Stimulated activated naive CD8-positive, alpha-beta T cell treated with anti-CD3 and anti-CD28 coated beads, Interleukin-15, Interleukin-2, amounts not matched to agents 100 ng/mL and 50 ng/mL, for 24 hours (primary cell): ENCODE results near the gene ZBTB7C.

Experiments used
- H3K27ac Mint-ChIP-seq: one replicate; pipeline ENCODE4 v1.8.0; 2021; ENCODE audit warnings: mild to moderate bottlenecking, mixed read lengths
- H3K27me3 Mint-ChIP-seq: one replicate; pipeline ENCODE4 v1.8.0; 2021; ENCODE audit warnings: mixed read lengths
- H3K36me3 Mint-ChIP-seq: one replicate; pipeline ENCODE4 v1.8.0; 2021; ENCODE audit warnings: low read depth, mixed read lengths
- H3K4me1 Mint-ChIP-seq: one replicate; pipeline ENCODE4 v1.8.0; 2021; ENCODE audit warnings: low read depth, mixed read lengths
- H3K4me3 Mint-ChIP-seq: one replicate; pipeline ENCODE4 v1.8.0; 2021; ENCODE audit warnings: mild to moderate bottlenecking, mixed read lengths
- H3K9me3 Mint-ChIP-seq: one replicate; pipeline ENCODE4 v1.8.0; 2021; ENCODE audit warnings: mixed read lengths

Gene ZBTB7C

GRCh38 chr18:48053881-48054816 is 355.0 kb downstream of the ZBTB7C start:
- Mint-ChIP-seq H3K36me3 (no peaks in the 10 kb centered on the region), H3K9me3 (no peaks in the 10 kb centered on the region), H3K4me3 (no peak overlapping the region), H3K27me3 (peaks cover 49% of the 10 kb centered on the region), H3K27ac (no peak overlapping the region), H3K4me1 (no peaks in the 10 kb centered on the region)

- Mint-ChIP-seq H3K36me3 (no peaks in the 10 kb centered on the region), H3K27ac (no peak overlapping the region), H3K4me3 (no peak overlapping the region), H3K27me3 (peaks cover 44% of the 10 kb centered on the region), H3K4me1 (no peaks in the 10 kb centered on the region), H3K9me3 (no peaks in the 10 kb centered on the region)
Measured at GRCh38 chr18:48052842-48053241, 356.3 kb downstream of the ZBTB7C start.

GRCh38 chr18:48051945-48052840 is 357.0 kb downstream of the ZBTB7C start:
- H3K27ac Mint-ChIP-seq = no peak overlapping the region
- no peaks in the 10 kb centered on the region for H3K4me1 Mint-ChIP-seq
- no peaks in the 10 kb centered on the region for H3K9me3 Mint-ChIP-seq
- peaks cover 42% of the 10 kb centered on the region for H3K27me3 Mint-ChIP-seq
- H3K36me3 Mint-ChIP-seq = no peaks in the 10 kb centered on the region
- no peak overlapping the region for H3K4me3 Mint-ChIP-seq

GRCh38 chr18:48050176-48050575 is 359.0 kb downstream of the ZBTB7C start:
- no peaks in the 10 kb centered on the region for H3K4me1 Mint-ChIP-seq
- H3K36me3 Mint-ChIP-seq = no peaks in the 10 kb centered on the region
- no peak overlapping the region for H3K4me3 Mint-ChIP-seq
- no peak overlapping the region for H3K27ac Mint-ChIP-seq
- peaks cover 30% of the 10 kb centered on the region for H3K27me3 Mint-ChIP-seq
- peaks cover 5% of the 10 kb centered on the region for H3K9me3 Mint-ChIP-seq

DNA sequence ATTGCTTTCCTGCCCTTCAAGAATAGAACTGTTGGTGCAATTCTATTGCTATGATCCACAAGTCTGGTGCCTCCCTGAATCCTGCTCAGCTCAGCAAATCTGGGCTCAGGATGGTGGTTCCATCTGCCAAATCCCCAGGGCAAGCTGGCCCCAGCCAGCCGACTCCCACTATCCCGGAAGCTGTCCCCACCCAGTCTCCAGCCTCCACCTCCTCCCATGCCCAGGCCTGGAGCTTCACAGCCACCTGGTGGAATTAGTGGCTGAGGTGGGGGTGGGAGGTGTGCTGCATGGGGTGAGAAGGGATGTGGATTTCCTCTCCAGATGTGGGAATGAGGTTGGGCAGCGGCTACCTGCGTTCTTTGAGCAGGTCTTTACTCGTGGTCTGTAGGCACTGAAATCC is 359.4 kb downstream of the ZBTB7C start:
- H3K9me3 Mint-ChIP-seq = peaks cover 5% of the 10 kb centered on the region
- no peak overlapping the region for H3K27ac Mint-ChIP-seq
- H3K4me1 Mint-ChIP-seq = no peaks in the 10 kb centered on the region
- no peaks in the 10 kb centered on the region for H3K36me3 Mint-ChIP-seq
- peaks cover 27% of the 10 kb centered on the region for H3K27me3 Mint-ChIP-seq
- no peak overlapping the region for H3K4me3 Mint-ChIP-seq

DNA sequence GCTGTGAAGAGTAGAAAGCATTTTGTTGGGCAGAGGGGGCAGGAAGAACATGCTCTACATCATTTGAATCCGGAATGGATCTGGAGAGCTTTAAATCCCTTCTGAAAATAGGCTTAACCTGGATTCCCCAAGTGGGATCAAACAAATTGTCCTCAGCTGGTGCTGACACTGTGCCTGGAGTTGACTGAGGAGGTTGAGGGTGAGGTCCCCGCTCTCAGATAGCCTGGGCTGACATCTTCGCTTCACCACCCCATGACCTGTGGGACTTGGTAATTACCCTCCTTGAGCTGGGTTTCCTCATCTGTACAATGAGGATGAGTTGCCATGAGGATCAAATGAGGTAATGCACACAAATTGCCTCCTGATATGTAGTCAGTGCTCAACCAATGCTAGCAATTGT is 360.9 kb downstream of the ZBTB7C start:
- no peaks in the 10 kb centered on the region for H3K4me1 Mint-ChIP-seq
- no peaks in the 10 kb centered on the region for H3K36me3 Mint-ChIP-seq
- H3K4me3 Mint-ChIP-seq = no peak overlapping the region
- no peak overlapping the region for H3K27ac Mint-ChIP-seq
- H3K27me3 Mint-ChIP-seq = peaks cover 20% of the 10 kb centered on the region
- H3K9me3 Mint-ChIP-seq = peaks cover 5% of the 10 kb centered on the region

DNA sequence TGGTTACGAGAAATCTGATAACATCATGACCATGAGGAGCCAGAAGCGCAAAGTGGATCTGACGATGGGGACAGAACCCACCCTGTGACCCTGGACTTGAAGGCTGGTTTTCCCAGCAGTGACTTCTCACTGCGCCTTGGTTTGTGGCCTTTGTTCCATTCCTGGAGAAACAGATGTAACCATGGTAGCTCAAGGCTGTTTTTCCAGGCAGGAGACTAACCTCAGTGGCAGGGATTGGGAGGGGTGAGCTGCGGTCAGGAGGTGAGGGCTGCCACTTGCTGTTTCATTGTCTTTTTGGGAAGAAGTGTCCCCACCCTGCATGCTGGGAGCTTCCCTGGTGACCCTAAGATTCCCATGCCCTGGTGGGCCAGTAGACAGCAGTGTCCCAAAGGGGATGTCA is 362.3 kb downstream of the ZBTB7C start:
- Mint-ChIP-seq H3K4me3 (no peak overlapping the region), H3K4me1 (no peaks in the 10 kb centered on the region), H3K27ac (no peak overlapping the region), H3K9me3 (peaks cover 5% of the 10 kb centered on the region), H3K27me3 (peaks cover 23% of the 10 kb centered on the region), H3K36me3 (no peaks in the 10 kb centered on the region)

DNA sequence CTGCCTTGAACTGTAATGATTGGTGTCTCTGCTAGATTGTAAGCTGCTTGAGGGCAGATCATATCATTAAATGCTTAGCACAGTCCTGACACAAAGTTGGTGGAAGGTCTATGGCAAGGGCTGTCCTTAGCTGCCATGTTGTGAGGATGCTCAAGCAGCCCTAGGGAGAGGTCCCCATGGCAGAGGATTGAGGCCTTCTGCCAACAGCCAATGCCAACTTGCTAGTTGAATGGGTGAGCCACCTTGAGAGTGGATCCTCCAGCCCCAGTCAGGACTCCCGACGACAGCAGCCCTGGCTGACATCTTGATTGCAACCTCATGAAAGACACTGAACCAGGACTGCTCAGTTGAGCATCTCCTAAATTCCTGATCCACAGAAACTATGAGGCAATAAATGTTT is 363.4 kb downstream of the ZBTB7C start:
- Mint-ChIP-seq H3K4me1 (no peaks in the 10 kb centered on the region), H3K27me3 (peaks cover 18% of the 10 kb centered on the region), H3K36me3 (no peaks in the 10 kb centered on the region), H3K9me3 (peaks cover 5% of the 10 kb centered on the region), H3K4me3 (no peak overlapping the region), H3K27ac (no peak overlapping the region)

DNA sequence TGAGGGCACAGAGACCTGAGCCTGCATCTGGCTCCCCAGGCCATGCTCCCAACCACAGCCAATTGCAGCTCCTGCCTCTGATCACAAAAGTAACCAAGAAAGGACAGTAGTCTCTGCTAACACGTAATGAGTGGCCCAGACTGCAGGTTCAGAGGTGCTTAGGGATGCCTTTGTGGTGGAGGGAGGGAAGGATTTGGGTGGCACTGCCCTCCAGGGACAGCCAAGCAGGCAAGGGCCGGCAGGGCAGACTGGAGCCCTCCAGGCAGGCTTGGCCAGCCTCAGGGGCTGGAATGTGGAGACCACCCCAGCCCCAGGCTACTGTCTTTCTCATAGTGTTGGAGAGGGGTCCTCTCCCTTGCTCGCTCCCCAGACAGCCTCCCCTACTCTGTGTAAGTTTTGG is 364.2 kb downstream of the ZBTB7C start:
- peaks cover 5% of the 10 kb centered on the region for H3K9me3 Mint-ChIP-seq
- H3K27ac Mint-ChIP-seq = no peak overlapping the region
- no peak overlapping the region for H3K4me3 Mint-ChIP-seq
- no peaks in the 10 kb centered on the region for H3K36me3 Mint-ChIP-seq
- peaks cover 15% of the 10 kb centered on the region for H3K27me3 Mint-ChIP-seq
- H3K4me1 Mint-ChIP-seq = no peaks in the 10 kb centered on the region

DNA sequence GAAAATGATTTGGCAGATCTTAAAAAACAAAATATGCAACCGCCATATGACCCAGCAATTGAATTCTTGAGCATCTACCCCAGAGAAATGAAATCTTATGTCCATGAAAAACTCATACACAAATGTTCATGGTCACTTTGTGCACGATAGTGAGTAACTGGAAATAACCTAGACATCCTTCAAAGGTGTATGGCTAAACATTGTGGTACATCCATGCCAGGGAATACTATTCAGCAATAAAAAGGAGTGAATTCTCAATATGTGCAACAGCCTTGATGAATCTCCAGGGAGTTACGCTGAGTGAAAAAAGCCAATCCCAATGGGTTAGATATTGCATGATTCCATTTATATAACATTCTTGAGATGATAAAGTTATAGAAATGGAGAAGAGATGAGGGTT is 366.0 kb downstream of the ZBTB7C start:
- no peak overlapping the region for H3K27ac Mint-ChIP-seq

DNA sequence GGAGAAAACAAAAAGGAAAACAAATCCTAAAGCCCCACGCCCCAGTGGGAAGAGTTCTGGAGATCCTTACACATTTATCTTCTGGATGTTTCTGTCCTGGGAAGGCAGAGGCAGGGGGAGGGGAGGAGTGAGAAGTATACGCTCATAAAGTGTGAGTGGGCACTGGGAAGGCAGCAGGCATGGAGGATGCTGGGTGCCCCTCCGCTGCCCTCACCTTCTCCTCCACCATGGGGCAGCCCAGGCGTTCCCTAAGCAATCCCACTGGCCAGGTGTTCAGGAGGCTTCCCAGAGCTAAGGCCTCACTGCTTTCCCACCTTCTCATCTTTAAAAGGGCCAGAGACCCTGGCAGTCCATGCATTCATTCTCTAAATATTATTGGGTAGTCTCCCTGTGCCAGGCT is 366.8 kb downstream of the ZBTB7C start:
- Mint-ChIP-seq H3K4me1 (no peaks in the 10 kb centered on the region), H3K9me3 (peaks cover 5% of the 10 kb centered on the region), H3K4me3 (no peak overlapping the region), H3K27ac (no peak overlapping the region), H3K36me3 (no peaks in the 10 kb centered on the region), H3K27me3 (peaks cover 11% of the 10 kb centered on the region)

More for the DNA sequence above, 366.0 kb downstream of the ZBTB7C start:
- Mint-ChIP-seq H3K4me3 (no peak overlapping the region), H3K4me1 (no peaks in the 10 kb centered on the region), H3K36me3 (no peaks in the 10 kb centered on the region), H3K27me3 (peaks cover 11% of the 10 kb centered on the region), H3K9me3 (peaks cover 5% of the 10 kb centered on the region)

DNA sequence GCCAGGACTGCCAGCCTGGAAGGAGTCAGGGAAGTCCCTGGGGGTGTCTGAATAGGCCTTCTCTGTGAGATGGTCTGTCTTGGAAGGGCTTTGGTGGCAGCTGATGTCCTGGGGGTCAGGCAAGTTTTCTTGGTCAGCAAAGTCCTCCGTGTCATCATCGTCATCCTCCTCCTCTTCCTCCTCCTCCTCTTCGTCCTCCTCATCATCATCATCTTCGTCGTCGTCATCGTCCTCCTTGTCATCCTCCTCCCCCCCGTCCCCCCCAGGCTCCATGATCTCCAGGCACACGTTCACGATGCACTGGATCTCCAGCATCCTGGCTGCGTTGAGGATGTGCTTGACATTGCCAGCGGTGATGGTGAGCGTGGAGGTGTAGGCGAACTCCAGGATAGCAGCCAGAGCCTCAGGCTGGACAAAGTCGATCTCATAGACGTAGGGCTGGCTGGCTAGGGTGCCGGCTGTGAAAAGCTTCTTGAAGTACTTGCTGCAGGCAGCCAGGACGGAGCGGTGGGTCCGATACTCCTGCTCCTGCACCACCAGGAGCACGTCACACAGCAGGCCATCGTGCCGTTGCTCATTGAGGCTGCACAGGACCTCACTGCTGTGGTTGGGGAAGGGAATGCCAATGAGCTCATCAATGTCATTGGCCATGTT is 368.6 kb downstream of the ZBTB7C start:
- peaks cover 3% of the 10 kb centered on the region for H3K9me3 Mint-ChIP-seq
- H3K36me3 Mint-ChIP-seq = no peaks in the 10 kb centered on the region
- H3K4me3 Mint-ChIP-seq = no peak overlapping the region
- H3K27ac Mint-ChIP-seq = no peak overlapping the region
- no peaks in the 10 kb centered on the region for H3K4me1 Mint-ChIP-seq
- peaks cover 11% of the 10 kb centered on the region for H3K27me3 Mint-ChIP-seq

- H3K36me3 Mint-ChIP-seq = no peaks in the 10 kb centered on the region
- no peak overlapping the region for H3K27ac Mint-ChIP-seq
- H3K4me3 Mint-ChIP-seq = no peak overlapping the region
- H3K9me3 Mint-ChIP-seq = no peaks in the 10 kb centered on the region
- no peaks in the 10 kb centered on the region for H3K4me1 Mint-ChIP-seq
- H3K27me3 Mint-ChIP-seq = peaks cover 11% of the 10 kb centered on the region
Measured at GRCh38 chr18:48039769-48040215, 369.4 kb downstream of the ZBTB7C start.

- Mint-ChIP-seq H3K27ac (no peak overlapping the region), H3K9me3 (no peaks in the 10 kb centered on the region), H3K36me3 (no peaks in the 10 kb centered on the region), H3K4me1 (no peaks in the 10 kb centered on the region), H3K27me3 (peaks cover 11% of the 10 kb centered on the region), H3K4me3 (no peak overlapping the region)
Measured at GRCh38 chr18:48038636-48039035, 370.5 kb downstream of the ZBTB7C start.
